GM21526 (cell line): ENCODE results near the gene AUNIP.

Experiments used
- ATAC-seq: cut with Tn5 transposase; IDR thresholded peaks from one replicate; pipeline ENCODE4 v1.9.1; 2021; ENCODE audit warnings: moderate library complexity; ENCODE audit not compliant: unreplicated experiment, low FRiP score

AUNIP gene

GRCh38 chr1:25797939-25798338 is 61.3 kb downstream of the AUNIP start:
- no peak for ATAC-seq

- ATAC-seq, result no peak
These were observed 62.3 kb downstream of the AUNIP start for GRCh38 chr1:25796811-25797458.

- ATAC-seq, result no peak
These were observed 63.1 kb downstream of the AUNIP start for GRCh38 chr1:25795946-25796810.

GRCh38 chr1:25795211-25795610 is 64.0 kb downstream of the AUNIP start:
- no peak for ATAC-seq

- ATAC-seq, result no peak
These were observed 64.9 kb downstream of the AUNIP start for GRCh38 chr1:25794325-25794724.

GRCh38 chr1:25793585-25794170 is 65.6 kb downstream of the AUNIP start:
- ATAC-seq, result no peak

GRCh38 chr1:25792115-25792514 is 67.1 kb downstream of the AUNIP start:
- no peak for ATAC-seq

GRCh38 chr1:25790472-25790871 is 68.8 kb downstream of the AUNIP start:
- ATAC-seq, result no peak

- ATAC-seq, result no peak
These were observed 71.5 kb downstream of the AUNIP start for GRCh38 chr1:25787760-25788166.

- no peak for ATAC-seq
These were observed 72.1 kb downstream of the AUNIP start for GRCh38 chr1:25786887-25787759.

GRCh38 chr1:25785333-25786067 is 73.8 kb downstream of the AUNIP start:
- no peak for ATAC-seq

GRCh38 chr1:25784575-25785051 is 74.6 kb downstream of the AUNIP start:
- no peak for ATAC-seq
